22Rv1 (cell line): ENCODE results near the gene GLI1.

ENCODE experiments used
- CTCF ChIP-seq: fragments of 450-650 bp; IDR thresholded peaks from 2 replicates; pipeline ENCODE4 v1.5.1; 2017; ENCODE audit warnings: mild to moderate bottlenecking
- ZFX ChIP-seq: fragments of 450-650 bp; IDR thresholded peaks from 2 replicates; pipeline ENCODE4 v1.6.1; 2017; ENCODE audit warnings: antibody characterized with exemption, borderline replicate concordance

DNA sequence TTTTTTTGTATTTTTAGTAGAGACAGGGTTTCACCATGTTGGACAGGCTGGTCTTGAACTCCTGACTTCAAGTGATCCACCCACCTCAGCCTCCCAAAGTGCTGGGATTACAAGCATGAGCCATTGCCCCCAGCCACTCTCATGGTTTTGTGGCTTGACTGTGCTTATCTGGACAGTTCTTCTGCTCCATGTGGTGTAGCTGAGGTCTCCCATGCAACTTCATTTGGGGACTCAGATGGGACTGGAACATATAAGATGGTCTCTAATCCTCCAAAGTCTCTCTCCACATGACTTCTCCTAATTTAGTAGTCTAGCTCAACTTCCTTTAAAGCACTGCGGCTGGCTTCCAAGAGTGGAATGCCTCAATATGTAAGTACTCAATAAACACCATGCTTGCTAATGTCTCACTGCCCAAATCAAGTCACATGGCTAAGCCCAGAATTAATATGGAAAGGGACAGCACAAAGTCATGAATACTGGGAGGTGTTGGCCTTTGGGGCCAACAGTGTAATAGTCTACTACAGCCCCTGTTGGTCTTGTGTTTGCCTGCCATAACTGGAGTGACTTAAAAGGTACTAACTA lies 17.6 kb upstream of the GLI1 start:
- TF ChIP-seq CTCF (no peak), ZFX (no peak)
